HEK293 (cell line): ENCODE results near the gene AK5.
"Not testable (repeated sequence)": the region's sequence is repeated elsewhere in the genome, so short reads cannot be mapped to it uniquely, and the experiment has no call there.

Experiments
- ZNF501 ChIP-seq: fragments of 450-650 bp; formaldehyde crosslinking; IDR thresholded peaks from 2 replicates; pipeline ENCODE4 v1.5.1; 2016; ENCODE audit warnings: missing biosample characterization, missing genetic modification characterization
- ZNF548 ChIP-seq: fragments of 450-650 bp; formaldehyde crosslinking; IDR thresholded peaks from 2 replicates; pipeline ENCODE4 v1.5.1; 2016; ENCODE audit warnings: missing biosample characterization, missing genetic modification characterization
- TF ChIP-seq, protein P1 (sequence below): fragments of 450-650 bp; formaldehyde crosslinking; IDR thresholded peaks from 2 replicates; pipeline ENCODE4 v1.5.1; 2016; ENCODE audit warnings: missing biosample characterization, missing genetic modification characterization
- TF ChIP-seq, protein P2 (sequence below): fragments of 450-650 bp; formaldehyde crosslinking; IDR thresholded peaks from 2 replicates; pipeline ENCODE4 v1.5.1; 2016; ENCODE audit warnings: missing biosample characterization, missing genetic modification characterization

DNA sequence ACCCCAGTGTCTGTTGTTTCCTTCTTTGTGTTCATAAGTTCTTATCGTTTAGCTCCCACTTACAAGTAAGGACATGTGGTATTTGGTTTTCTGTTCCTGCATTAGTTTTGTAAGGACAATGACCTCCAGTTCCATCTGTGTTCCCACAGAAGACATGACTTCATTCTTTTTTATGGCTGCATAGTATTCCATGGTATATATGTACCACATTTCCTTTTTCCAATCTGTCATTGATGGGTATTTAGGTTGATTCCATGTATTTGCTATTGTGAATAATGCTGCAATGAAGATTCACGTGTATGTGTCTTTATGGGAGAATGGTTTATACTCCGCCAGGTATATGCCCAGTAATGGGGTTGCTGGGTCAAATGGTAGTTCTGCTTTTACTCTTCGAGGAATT lies 127.1 kb downstream of the AK5 start:
- TF ChIP-seq ZNF548, ZNF501 (tag by site-specific recombination): not testable (repeated sequence)
- TF ChIP-seq, protein P1, sequence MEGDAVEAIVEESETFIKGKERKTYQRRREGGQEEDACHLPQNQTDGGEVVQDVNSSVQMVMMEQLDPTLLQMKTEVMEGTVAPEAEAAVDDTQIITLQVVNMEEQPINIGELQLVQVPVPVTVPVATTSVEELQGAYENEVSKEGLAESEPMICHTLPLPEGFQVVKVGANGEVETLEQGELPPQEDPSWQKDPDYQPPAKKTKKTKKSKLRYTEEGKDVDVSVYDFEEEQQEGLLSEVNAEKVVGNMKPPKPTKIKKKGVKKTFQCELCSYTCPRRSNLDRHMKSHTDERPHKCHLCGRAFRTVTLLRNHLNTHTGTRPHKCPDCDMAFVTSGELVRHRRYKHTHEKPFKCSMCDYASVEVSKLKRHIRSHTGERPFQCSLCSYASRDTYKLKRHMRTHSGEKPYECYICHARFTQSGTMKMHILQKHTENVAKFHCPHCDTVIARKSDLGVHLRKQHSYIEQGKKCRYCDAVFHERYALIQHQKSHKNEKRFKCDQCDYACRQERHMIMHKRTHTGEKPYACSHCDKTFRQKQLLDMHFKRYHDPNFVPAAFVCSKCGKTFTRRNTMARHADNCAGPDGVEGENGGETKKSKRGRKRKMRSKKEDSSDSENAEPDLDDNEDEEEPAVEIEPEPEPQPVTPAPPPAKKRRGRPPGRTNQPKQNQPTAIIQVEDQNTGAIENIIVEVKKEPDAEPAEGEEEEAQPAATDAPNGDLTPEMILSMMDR (tag by site-specific recombination), result not testable (repeated sequence)
- TF ChIP-seq, protein P2, sequence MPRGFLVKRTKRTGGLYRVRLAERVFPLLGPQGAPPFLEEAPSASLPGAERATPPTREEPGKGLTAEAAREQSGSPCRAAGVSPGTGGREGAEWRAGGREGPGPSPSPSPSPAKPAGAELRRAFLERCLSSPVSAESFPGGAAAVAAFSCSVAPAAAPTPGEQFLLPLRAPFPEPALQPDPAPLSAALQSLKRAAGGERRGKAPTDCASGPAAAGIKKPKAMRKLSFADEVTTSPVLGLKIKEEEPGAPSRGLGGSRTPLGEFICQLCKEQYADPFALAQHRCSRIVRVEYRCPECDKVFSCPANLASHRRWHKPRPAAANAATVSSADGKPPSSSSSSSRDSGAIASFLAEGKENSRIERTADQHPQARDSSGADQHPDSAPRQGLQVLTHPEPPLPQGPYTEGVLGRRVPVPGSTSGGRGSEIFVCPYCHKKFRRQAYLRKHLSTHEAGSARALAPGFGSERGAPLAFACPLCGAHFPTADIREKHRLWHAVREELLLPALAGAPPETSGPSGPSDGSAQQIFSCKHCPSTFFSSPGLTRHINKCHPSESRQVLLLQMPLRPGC (tag by site-specific recombination), result not testable (repeated sequence)
